Kidney (tissue), 14 donors: ENCODE data around the gene PEAR1. TPM values are rescaled to one million over a fixed set of nuclear protein-coding genes. Genes with fewer than 3 reads are reported as not detected.

Source experiments
- DNase-seq, 5 donors: peaks; one replicate each; pipeline ENCODE4 v3.0.0-alpha.2; 2013 to 2020
- FAIRE-seq: peaks from 2 replicates; lab custom pipeline; 2012; peaks lifted over from hg19 to GRCh38; lab: Jason Lieb, UNC
- H3K27ac ChIP-seq, 2 donors: one replicate each; pipeline ENCODE4 v1.7.0; 2013; ENCODE audit warnings: low read depth in 2 of 2, low read length in 2 of 2, inconsistent platforms in 1 of 2
- H3K27me3 ChIP-seq: one replicate; pipeline ENCODE4 v1.7.1; 2013; ENCODE audit warnings: low read length, inconsistent platforms; ENCODE audit not compliant: control insufficient read depth, insufficient read depth
- H3K36me3 ChIP-seq, 3 donors: one replicate each; pipeline versions ENCODE4 v1.7.0 to v1.7.1; 2013; ENCODE audit warnings: low read length in 3 of 3, control low read depth in 1 of 3, inconsistent platforms in 1 of 3; ENCODE audit not compliant: insufficient read depth in 3 of 3, control insufficient read depth in 2 of 3
- H3K4me1 ChIP-seq, 3 donors: one replicate each; pipeline versions ENCODE4 v1.7.0 to v1.7.1; 2013; ENCODE audit warnings: low read length in 3 of 3, inconsistent platforms in 1 of 3, low read depth in 1 of 3; ENCODE audit not compliant: control insufficient read depth in 2 of 3, insufficient read depth in 2 of 3
- H3K4me3 ChIP-seq, 3 donors: one replicate each; pipeline versions ENCODE4 v1.7.0 to v1.8.1; 2013; ENCODE audit warnings: low read length in 3 of 3, control low read depth in 1 of 3, inconsistent platforms in 1 of 3
- H3K9ac ChIP-seq, 3 donors: one replicate each; pipeline versions ENCODE4 v1.7.0 to v1.7.1; 2013; ENCODE audit warnings: low read length in 3 of 3, control low read depth in 1 of 3, inconsistent platforms in 1 of 3
- H3K9me3 ChIP-seq, 3 donors: one replicate each; pipeline versions ENCODE4 v1.7.0 to v1.7.1; 2013; ENCODE audit warnings: low read length in 3 of 3, control low read depth in 1 of 3, inconsistent platforms in 1 of 3; ENCODE audit not compliant: control insufficient read depth in 2 of 3, insufficient read depth in 1 of 3
- CTCF ChIP-seq: IDR thresholded peaks from 3 replicates; pipeline ENCODE4 v1.5.1; 2012; ENCODE audit warnings: mild to moderate bottlenecking, moderate library complexity, borderline replicate concordance; ENCODE audit not compliant: insufficient read depth; ENCODE audit errors: extremely low read depth
- intact Hi-C: fragments of 100-400 bp; cut with DNase I; formaldehyde crosslinking; loops from one replicate; pipeline ENCODE4 v1.11.1; 2022
- polyA plus RNA-seq: library from polyadenylated mRNA; stranded (reverse); fragments of 350-450 nt; fragmentation: Illumina TruSeq; extraction: RNeasy Lipid Tissue Mini Kit (QIAGEN cat#74804); gene quantifications from one replicate; pipeline ENCODE4 v1.2.3, GENCODE V29; 2014; ENCODE audit warnings: low read depth, low replicate concordance; ENCODE audit not compliant: insufficient read depth
- total RNA-seq: library from RNA; stranded (reverse); fragmentation: NEBNext Ultra II Directional; extraction: Animal tissue kit (Norgen Biotek cat#: 25700); gene quantifications from one replicate; pipeline ENCODE4 v1.2.1, GENCODE V29; 2021
- donor health status: control.
- donor health status: control.
- donor health status: control.
- donor health status: control.
- donor health status: control.
- donor health status: DM: yes; HTN: yes; CAD: no.
- donor health status: Normal renal cell carcinoma (clear cell type).

The PEAR1 gene
- total and polyA plus RNA-seq, 2 donors from 2014 or later = 4.5 to 17.2 TPM

DNA sequence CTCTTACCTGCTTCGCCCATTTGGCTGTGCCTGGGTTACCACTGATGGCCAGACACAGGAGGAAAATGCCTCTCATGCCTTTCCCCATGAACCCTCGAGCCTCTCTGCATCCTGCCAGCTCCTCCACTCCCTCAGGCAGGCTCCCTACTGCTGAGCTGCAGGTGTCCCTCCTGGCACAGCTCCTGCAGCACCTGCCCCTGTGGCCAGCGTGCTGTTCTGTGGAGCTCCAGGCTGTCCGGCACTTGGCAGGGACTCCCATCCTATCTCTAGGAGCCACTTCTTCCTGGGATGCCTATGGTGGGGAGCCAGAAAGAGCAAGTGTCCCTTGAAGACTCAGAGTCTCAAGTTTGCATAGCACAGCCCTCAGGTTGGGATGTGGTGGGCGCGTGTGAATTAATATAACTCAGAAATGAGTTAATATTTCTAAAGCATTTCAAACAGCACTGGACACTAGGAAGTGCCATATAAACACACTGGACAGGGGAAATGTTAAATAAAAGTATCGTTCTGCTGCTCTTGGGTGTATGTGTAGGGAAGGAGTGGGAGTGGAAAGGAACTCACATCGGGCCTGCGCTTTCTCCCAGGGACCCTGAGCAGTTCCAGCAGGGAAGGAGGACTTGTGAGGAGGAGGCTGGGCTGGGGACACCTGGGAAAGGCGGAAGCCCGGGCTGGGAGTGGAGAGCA, 29.6 kb downstream of the PEAR1 start:
- Histone ChIP-seq H3K36me3 (no peaks in the 10 kb centered on the region), H3K4me1 (peaks cover 0 to 5% (median 0%) of the 10 kb centered on the region in 3 donors), H3K27ac (no peak overlapping the region), H3K9ac (no peak overlapping the region), H3K4me3 (no peak overlapping the region), H3K9me3 (no peaks in the 10 kb centered on the region), H3K27me3 (peaks cover 40% of the 10 kb centered on the region)
- FAIRE-seq (no peak), DNase-seq (peak in 3 of 5 donors; percentile 28 to 71 (median 33))
- TF ChIP-seq CTCF = no peak
- intact Hi-C loops = no loop called here

- Histone ChIP-seq H3K4me1 (peaks cover 0 to 5% (median 0%) of the 10 kb centered on the region in 3 donors), H3K9ac (no peak overlapping the region), H3K27me3 (peaks cover 45% of the 10 kb centered on the region), H3K27ac (no peak overlapping the region), H3K9me3 (no peaks in the 10 kb centered on the region), H3K4me3 (no peak overlapping the region), H3K36me3 (no peaks in the 10 kb centered on the region)
- intact Hi-C loops = no loop called here
- FAIRE-seq (no peak), DNase-seq (peak in 4 of 5 donors; percentile 35 to 80 (median 63))
- no peak for TF ChIP-seq CTCF
Observed at GRCh38 chr1:156923670-156924477, 30.4 kb downstream of the PEAR1 start.

DNA sequence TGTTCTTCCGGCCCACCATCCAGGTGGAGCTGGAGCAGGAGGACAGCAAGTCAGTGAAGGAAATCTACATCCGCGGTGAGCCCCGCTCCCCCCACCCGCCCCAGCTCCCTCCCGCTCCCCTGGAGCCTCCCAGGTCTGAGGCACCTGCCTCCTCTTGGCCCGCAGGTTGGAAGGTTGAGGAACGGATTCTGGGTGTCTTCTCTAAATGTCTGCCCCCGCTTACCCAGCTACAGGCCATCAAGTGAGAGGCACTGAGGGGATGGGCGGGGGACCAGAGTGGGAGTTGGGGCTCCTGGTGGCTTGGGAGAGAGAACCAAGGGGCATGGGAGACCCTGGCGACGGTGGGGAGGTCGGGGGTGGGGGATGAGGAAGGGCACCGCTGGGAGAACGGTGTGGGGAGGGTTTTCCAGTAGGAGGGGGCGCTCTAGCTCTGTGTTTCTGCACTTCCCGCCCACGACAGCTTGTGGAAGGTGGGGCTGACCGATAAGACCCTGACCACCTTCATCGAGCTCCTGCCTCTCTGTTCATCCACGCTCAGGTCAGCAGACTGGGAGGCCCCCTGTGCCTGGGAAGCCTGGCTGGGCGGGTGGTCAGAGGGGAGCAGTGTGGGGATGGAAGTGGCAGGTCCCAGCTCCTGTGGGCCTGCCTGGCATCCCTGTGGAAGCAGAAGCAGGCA, 31.1 kb downstream of the PEAR1 start:
- H3K27ac ChIP-seq = no peak overlapping the region
- DNase-seq = peak in 2 of 5 donors; percentile 58 to 63
- H3K27me3 ChIP-seq = peaks cover 48% of the 10 kb centered on the region
- FAIRE-seq = no peak
- no peak overlapping the region for H3K9ac ChIP-seq
- intact Hi-C loops = no loop called here
- H3K4me3 ChIP-seq = no peak overlapping the region
- no peaks in the 10 kb centered on the region for H3K36me3 ChIP-seq
- no peaks in the 10 kb centered on the region for H3K9me3 ChIP-seq
- H3K4me1 ChIP-seq = peaks cover 0 to 5% (median 0%) of the 10 kb centered on the region in 3 donors
- no peak for TF ChIP-seq CTCF
